ENCODE results near the gene TMEM52.

TMEM52 gene

DNA sequence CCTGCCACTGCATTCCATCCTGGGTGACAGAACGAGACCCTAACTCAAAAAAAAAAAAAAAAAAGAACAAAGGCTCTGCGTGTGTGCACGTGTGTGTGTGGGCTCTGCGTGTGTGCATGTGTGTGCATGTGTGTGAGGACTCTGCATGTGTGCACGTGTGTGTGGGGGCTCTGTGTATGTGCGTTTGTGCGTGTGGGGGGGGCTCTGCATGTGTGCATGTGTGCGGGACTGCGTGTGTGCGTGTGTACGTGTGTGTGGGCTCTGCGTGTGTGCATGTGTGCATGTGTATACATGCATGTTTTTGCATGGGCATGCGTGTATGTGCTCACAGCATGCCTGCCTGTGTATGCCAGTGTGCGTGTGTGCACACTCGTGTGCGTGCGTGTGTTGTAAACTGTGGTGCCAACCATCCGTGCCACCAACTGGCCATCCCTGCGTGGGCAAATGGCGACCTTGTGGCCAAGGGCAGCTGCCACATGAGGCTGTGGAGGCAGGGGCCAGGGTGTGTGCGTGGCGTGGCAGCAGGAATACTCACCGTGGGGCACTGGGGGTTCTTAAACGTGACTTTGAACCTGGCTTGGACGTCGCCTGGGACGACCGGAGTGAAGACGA lies 26.8 kb upstream of the TMEM52 start:
- ATAC-seq (ENCODE audit: insufficient read depth, low read depth) = no peak
- Histone ChIP-seq H3K36me3 (ENCODE audit: insufficient read depth, low read length) (no peaks in the 10 kb centered on the region), H3K9ac (ENCODE audit: low read depth, low read length) (no peak overlapping the region), H3K79me2 (ENCODE audit: insufficient read depth, low read length) (no peaks in the 10 kb centered on the region), H3K4me3 (ENCODE audit: low read depth in 1 of 2, low read length in 2 of 2) (no peak overlapping the region), H3K4me2 (ENCODE audit: insufficient read depth, low read length) (no peak overlapping the region), H3K27ac (ENCODE audit: low read length) (no peak overlapping the region), H3K27me3 (ENCODE audit: insufficient read depth, low read length, poor library complexity) (no peaks in the 10 kb centered on the region), H4K20me1 (ENCODE audit: insufficient read depth, low read length) (no peaks in the 10 kb centered on the region), H2AFZ (ENCODE audit: low read depth, low read length) (no peak overlapping the region), H3K9me3 (ENCODE audit: insufficient read depth, low read length, severe bottlenecking) (no peaks in the 10 kb centered on the region), H3K4me1 (ENCODE audit: insufficient read depth, low read length) (peaks cover 8% of the 10 kb centered on the region)
- TF ChIP-seq EZH2 (IDR thresholded peaks at IDR 0.05; ENCODE audit: borderline replicate concordance, low read depth, low read length, severe bottlenecking) (no peak), CTCF (IDR thresholded peaks at IDR 0.05; ENCODE audit: borderline replicate concordance, extremely low read depth, low read length, poor library complexity, severe bottlenecking) (no peak)
- DNase-seq = no peak

DNA sequence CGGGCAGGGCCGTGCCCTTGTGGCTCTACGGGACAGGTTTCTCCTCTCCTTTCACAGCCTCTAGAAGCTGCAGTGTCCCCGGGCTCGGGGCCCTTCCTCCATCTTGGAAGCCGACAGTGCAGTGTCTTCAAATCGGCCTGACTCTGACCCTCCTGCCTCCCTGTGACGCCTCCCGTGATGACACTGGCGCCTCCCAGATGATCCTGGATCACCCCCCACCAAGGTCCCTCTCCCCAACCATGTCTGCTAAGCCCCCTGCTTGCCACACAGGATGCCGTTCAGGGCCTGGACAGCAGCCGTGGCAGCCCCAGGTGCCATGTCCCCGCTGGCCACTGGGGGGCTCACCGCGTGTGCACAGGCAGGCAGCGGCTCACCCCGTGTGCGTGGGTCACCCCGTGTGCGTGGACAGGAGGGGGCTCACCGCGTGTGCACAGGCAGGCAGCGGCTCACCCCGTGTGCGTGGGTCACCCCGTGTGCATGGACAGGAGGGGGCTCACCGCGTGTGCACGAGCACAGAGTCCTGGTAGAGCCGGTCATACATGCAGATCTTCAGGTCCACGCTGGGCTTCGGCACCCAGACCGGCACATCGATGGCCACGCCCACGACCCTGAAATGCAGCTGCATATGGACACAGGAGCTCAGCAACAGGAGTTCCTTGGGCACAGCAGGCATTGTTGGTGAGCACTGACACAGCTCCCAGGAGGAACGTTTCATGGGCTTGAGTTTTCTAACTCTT lies 24.9 kb upstream of the TMEM52 start:
- Histone ChIP-seq H3K9me3 (ENCODE audit: insufficient read depth, low read length, severe bottlenecking) (no peaks in the 10 kb centered on the region), H4K20me1 (ENCODE audit: insufficient read depth, low read length) (no peaks in the 10 kb centered on the region; the same call in 1 of the 2 replicates), H2AFZ (ENCODE audit: low read depth, low read length) (peak overlapping the region; percentile 62; the same call in 1 of the 2 replicates), H3K4me1 (ENCODE audit: insufficient read depth, low read length) (peaks cover 8% of the 10 kb centered on the region), H3K4me2 (ENCODE audit: insufficient read depth, low read length) (peak overlapping the region; percentile 41), H3K4me3 (ENCODE audit: low read depth in 1 of 2, low read length in 2 of 2) (no peak overlapping the region), H3K79me2 (ENCODE audit: insufficient read depth, low read length) (no peaks in the 10 kb centered on the region), H3K9ac (ENCODE audit: low read depth, low read length) (no peak overlapping the region), H3K36me3 (ENCODE audit: insufficient read depth, low read length) (no peaks in the 10 kb centered on the region), H3K27me3 (ENCODE audit: insufficient read depth, low read length, poor library complexity) (no peaks in the 10 kb centered on the region), H3K27ac (ENCODE audit: low read length) (no peak overlapping the region)
- ATAC-seq (ENCODE audit: insufficient read depth, low read depth) = peak; percentile 98
- peak; percentile 62 for DNase-seq
- peak; percentile 92 for TF ChIP-seq CTCF (IDR thresholded peaks at IDR 0.05; ENCODE audit: borderline replicate concordance, extremely low read depth, low read length, poor library complexity, severe bottlenecking)
- TF ChIP-seq EZH2 (IDR thresholded peaks at IDR 0.05; ENCODE audit: borderline replicate concordance, low read depth, low read length, severe bottlenecking) = no peak

DNA sequence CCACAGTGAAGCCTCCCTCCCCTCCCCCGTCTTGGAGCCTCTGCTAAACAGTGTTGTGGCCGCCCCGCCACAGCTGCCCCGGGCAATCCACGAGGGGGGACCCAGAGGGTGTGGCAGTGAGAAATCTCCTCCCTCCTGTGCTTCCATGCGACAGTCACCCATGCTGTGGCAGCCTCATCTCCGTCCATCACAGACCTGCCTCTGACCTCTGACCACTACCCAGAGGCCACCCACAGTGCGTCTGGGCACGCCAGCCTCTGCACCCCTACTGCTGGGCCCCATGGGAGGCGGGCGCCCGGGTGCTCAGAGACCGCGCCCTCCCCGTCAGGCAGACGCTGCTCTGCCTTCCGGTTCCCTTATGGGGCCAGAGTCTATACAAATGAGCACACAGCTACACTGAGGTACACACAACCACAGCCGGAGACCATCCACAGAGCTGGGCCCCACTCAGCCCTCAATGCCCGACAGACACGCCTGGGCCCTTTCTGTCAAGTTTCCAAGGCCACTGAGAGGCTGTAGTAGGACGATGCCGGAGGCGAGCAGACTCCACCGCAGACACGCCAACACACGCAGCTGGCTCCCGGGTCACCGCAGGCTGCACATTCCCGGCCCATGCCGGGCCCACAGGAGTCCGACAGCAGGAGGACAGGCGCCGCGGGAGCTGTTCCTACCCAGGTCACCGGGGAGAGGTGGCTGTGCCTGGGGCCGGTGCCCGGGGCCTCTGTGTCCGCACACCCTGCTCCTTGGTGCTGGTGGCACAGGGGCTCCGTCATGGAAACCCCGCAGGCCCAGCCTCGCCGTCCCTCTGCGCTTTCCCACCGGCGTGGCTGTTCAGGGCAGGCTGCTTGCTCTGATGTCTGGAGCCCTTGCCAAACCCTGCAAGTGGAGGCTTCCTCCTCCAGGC lies 23.9 kb upstream of the TMEM52 start:
- no peak overlapping the region for H2AFZ ChIP-seq (ENCODE audit: low read depth, low read length)
- H3K36me3 ChIP-seq (ENCODE audit: insufficient read depth, low read length) = no peaks in the 10 kb centered on the region

More for the DNA sequence above, 23.9 kb upstream of the TMEM52 start:
- Histone ChIP-seq H3K27ac (ENCODE audit: low read length) (no peak overlapping the region), H3K4me1 (ENCODE audit: insufficient read depth, low read length) (peaks cover 8% of the 10 kb centered on the region), H3K9ac (ENCODE audit: low read depth, low read length) (no peak overlapping the region), H3K9me3 (ENCODE audit: insufficient read depth, low read length, severe bottlenecking) (no peaks in the 10 kb centered on the region), H3K27me3 (ENCODE audit: insufficient read depth, low read length, poor library complexity) (no peaks in the 10 kb centered on the region), H3K79me2 (ENCODE audit: insufficient read depth, low read length) (no peaks in the 10 kb centered on the region), H4K20me1 (ENCODE audit: insufficient read depth, low read length) (no peaks in the 10 kb centered on the region; the same call in 1 of the 2 replicates), H3K4me3 (ENCODE audit: low read depth in 1 of 2, low read length in 2 of 2) (no peak overlapping the region), H3K4me2 (ENCODE audit: insufficient read depth, low read length) (no peak overlapping the region)
- TF ChIP-seq CTCF (IDR thresholded peaks at IDR 0.05; ENCODE audit: borderline replicate concordance, extremely low read depth, low read length, poor library complexity, severe bottlenecking) = no peak
- no peak for TF ChIP-seq EZH2 (IDR thresholded peaks at IDR 0.05; ENCODE audit: borderline replicate concordance, low read depth, low read length, severe bottlenecking)
- ATAC-seq (ENCODE audit: insufficient read depth, low read depth) = no peak
- DNase-seq = no peak

All from DND-41 (cell line).